Epithelial cell of proximal tubule (primary cell): ENCODE results near the gene GATA6. TPM values are rescaled to one million over a fixed set of nuclear protein-coding genes. Genes with fewer than 3 reads are reported as not detected.
"Not testable (repeated sequence)": the region's sequence is repeated elsewhere in the genome, so short reads cannot be mapped to it uniquely, and the experiment has no call there.

Source experiments
- DNase-seq: peaks from one replicate; pipeline ENCODE4 v3.0.0-alpha.2; 2011; ENCODE audit warnings: low read depth
- H3K4me3 ChIP-seq: 2 replicates; pipeline ENCODE4 v1.5.1; 2011; ENCODE audit warnings: low read depth, mild to moderate bottlenecking, low read length
- total RNA-seq: library from RNA; depleted of rRNA; stranded (reverse); fragments of >200 nt; gene quantifications from 2 replicates; pipeline ENCODE4 v1.2.3, GENCODE V29; 2015
- TF ChIP-seq, protein P1 (sequence below): conservative IDR thresholded peaks from 2 replicates; pipeline ENCODE4 v1.5.1; 2012; ENCODE audit warnings: low read depth, mild to moderate bottlenecking, low read length

GATA6 gene
- total RNA-seq, 1 donor from 2014 or later, result 1.2 TPM

DNA sequence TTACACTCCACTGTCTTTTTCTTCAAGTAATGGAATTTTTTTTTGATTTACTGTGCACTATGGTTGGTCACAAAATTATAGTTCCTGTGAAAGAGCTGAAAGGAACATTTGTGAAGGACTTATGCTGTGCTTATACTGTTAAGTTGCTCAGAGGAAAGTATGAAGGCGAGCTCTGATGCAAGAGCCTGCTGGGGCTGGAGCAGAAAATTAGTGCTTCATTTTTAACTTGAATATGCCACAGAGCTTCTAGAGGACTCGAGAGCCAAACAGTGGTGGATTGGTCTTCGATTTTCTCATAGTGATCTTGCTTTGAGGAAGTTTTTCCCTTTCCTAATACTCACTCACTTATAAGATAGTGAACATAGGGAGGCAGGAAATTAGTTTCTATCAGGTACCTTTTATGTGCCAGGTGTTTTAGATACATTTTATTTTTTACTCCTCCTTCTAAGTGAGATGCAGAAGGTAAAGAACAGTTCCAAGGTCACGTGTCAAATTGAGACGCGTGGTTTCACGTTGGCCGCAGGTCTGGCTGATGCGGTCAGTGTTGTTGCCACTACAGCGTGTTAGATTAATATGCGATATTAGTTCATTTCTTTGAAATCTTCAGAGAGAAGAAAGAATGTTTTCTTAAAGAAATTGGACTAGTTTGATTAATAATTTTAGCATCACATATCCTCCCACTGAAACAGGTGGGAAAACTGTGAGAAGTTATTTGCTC is 20.2 kb downstream of the GATA6 start:
- TF ChIP-seq, protein P1, sequence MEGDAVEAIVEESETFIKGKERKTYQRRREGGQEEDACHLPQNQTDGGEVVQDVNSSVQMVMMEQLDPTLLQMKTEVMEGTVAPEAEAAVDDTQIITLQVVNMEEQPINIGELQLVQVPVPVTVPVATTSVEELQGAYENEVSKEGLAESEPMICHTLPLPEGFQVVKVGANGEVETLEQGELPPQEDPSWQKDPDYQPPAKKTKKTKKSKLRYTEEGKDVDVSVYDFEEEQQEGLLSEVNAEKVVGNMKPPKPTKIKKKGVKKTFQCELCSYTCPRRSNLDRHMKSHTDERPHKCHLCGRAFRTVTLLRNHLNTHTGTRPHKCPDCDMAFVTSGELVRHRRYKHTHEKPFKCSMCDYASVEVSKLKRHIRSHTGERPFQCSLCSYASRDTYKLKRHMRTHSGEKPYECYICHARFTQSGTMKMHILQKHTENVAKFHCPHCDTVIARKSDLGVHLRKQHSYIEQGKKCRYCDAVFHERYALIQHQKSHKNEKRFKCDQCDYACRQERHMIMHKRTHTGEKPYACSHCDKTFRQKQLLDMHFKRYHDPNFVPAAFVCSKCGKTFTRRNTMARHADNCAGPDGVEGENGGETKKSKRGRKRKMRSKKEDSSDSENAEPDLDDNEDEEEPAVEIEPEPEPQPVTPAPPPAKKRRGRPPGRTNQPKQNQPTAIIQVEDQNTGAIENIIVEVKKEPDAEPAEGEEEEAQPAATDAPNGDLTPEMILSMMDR, result no peak
- H3K4me3 ChIP-seq, result no peak overlapping the region
- DNase-seq, result no peak

DNA sequence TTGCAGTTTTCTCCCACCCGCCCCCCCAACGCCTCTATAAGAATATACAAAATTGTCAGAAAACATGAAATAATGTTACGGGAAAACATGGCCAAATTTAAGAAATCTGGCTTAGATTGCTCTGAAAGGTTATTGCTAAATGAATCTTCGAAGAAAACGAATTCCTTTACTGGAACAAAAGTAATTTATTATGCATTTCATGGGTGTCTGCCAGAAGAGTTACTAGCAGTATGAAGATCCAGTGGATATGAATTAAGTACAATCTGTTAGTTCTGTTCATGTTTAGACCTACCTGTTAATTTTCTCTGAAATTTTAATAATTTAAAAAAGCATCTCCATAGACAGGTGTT is 21.9 kb downstream of the GATA6 start:
- no peak for DNase-seq
- TF ChIP-seq, protein P1, result no peak
- no peak overlapping the region for H3K4me3 ChIP-seq

DNA sequence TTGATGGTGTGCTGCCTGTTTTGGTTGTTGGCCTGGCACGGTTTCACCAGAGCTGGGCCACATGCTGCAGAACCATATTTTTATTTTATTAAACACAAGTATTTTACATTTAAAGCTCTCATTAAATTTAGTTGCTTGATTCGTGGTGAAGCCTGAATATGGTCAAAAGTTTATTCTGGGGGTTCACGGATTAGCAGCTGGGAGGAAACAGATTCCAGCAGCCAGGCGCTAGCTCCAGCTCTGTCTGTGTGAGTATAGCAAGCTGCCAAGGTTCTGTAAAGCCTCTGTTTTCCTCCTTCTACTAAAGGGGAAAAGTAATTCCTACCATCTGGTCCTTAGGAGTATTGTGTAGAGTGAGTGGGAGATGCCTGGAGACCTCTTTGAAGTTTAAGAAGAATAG is 22.5 kb downstream of the GATA6 start:
- no peak overlapping the region for H3K4me3 ChIP-seq
- TF ChIP-seq, protein P1, result no peak
- DNase-seq, result no peak

DNA sequence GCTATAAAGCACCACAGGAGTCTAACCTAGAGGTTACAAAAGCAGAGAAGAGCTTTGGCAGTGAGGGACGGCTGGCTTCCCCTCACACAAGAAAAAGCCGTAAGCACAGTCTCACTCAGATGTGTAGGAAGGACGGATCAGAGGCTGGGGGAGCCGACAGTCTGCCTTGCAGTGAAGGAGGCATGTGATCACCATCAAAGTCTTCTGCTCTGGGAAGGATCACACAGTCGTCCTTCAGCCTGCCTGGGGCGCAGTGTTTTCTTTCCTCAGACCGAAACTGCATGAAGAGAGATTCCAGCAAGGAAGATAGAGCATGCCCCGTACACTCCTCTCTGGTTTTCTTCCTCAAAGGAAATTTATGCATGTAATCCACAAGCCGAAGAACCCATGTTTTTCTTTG is 24.1 kb downstream of the GATA6 start:
- no peak for DNase-seq
- TF ChIP-seq, protein P1, result no peak
- no peak overlapping the region for H3K4me3 ChIP-seq

DNA sequence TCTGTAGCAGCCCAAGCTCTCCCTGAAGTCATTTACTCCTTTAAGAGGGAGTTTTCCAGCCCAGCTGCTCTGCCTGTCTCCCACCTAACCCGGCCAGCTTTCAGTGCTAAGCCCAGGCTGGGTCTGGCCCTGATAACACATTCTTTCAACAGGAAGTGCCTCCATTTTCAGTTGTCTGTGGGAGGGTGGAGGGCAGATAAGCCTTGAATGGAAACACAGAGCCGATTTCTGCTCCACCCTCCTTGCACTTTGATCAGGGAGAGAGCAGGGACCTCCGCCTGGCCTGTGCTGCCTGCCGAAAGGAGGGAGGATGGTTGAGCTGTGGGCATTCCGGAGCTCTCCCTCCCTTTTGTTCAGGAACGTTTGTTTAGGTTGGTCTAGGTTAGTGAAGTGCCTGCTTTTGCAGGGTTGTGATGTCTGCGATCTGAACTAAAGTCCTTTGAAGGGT is 24.8 kb downstream of the GATA6 start:
- no peak overlapping the region for H3K4me3 ChIP-seq
- DNase-seq, result no peak
- TF ChIP-seq, protein P1, result no peak

DNA sequence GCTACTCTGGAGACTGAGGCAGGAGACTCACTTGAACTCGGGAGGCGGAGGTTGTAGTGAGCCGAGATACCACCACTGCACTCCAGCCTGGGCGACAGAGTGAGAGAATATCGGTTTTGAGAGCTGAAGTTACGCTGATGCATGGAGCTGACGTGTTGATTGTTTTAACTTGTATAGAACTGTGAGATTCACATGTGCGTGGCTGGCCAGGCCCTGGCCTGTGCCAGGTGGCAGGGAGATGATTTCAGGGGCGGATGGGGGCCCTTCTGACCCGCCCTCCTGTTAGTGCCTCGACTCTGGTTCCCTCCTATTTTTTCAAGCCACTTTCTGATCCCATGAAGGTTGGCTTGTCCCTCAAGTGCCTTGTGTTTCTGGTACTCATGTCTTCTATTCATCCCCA is 25.7 kb downstream of the GATA6 start:
- no peak overlapping the region for H3K4me3 ChIP-seq
- DNase-seq, result no peak
- TF ChIP-seq, protein P1, result no peak

DNA sequence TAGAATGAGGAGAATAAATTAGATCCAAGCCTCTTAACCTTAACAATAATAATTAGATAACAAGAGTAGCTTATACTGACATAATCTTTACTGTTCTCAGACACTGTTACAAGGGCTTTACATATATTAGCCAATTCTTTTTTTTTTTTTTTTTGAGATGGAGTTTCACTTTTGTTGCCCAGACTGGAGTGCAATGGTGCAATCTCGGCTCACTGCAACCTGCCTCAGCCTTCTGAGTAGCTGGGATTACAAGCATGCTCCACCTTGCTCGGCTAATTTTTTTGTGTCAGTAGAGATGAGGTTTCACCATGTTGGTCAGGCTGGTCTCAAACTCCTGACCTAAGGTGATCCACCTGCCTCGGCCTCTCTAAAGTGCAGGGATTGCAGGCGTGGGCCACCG is 27.6 kb downstream of the GATA6 start:
- DNase-seq, H3K4me3 ChIP-seq: not testable (repeated sequence)
